ENCODE results near the gene HIVEP3.

Gene HIVEP3

GRCh38 chr1:41539418-41539805, 379.3 kb downstream of the HIVEP3 start:
- no peak for DNase-seq

GRCh38 chr1:41538741-41539417, 379.8 kb downstream of the HIVEP3 start:
- DNase-seq: no peak

- no peak for DNase-seq
Observed at GRCh38 chr1:41537788-41538351, 380.9 kb downstream of the HIVEP3 start.

- DNase-seq: no peak
Observed at GRCh38 chr1:41537251-41537650, 381.5 kb downstream of the HIVEP3 start.

- DNase-seq: no peak
Observed at GRCh38 chr1:41536361-41536802, 382.3 kb downstream of the HIVEP3 start.

- no peak for DNase-seq
Observed at GRCh38 chr1:41535716-41536115, 383.0 kb downstream of the HIVEP3 start.

GRCh38 chr1:41535276-41535675, 383.4 kb downstream of the HIVEP3 start:
- DNase-seq: no peak

- no peak for DNase-seq
Observed at GRCh38 chr1:41534181-41535076, 384.3 kb downstream of the HIVEP3 start.

- DNase-seq: no peak
Observed at GRCh38 chr1:41533731-41534080, 385.0 kb downstream of the HIVEP3 start.

GRCh38 chr1:41533016-41533730, 385.5 kb downstream of the HIVEP3 start:
- DNase-seq: no peak

- no peak for DNase-seq
Observed at GRCh38 chr1:41532206-41532975, 386.3 kb downstream of the HIVEP3 start.

- no peak for DNase-seq
Observed at GRCh38 chr1:41530411-41530810, 388.3 kb downstream of the HIVEP3 start.

- no peak for DNase-seq
Observed at GRCh38 chr1:41529621-41530395, 388.9 kb downstream of the HIVEP3 start.

- DNase-seq: no peak
Observed at GRCh38 chr1:41528726-41529605, 389.8 kb downstream of the HIVEP3 start.

GRCh38 chr1:41528106-41528505, 390.6 kb downstream of the HIVEP3 start:
- DNase-seq: no peak

GRCh38 chr1:41526956-41527561, 391.7 kb downstream of the HIVEP3 start:
- no peak for DNase-seq

- DNase-seq: no peak
Observed at GRCh38 chr1:41525891-41526587, 392.7 kb downstream of the HIVEP3 start.

- no peak for DNase-seq
Observed at GRCh38 chr1:41524676-41525675, 393.7 kb downstream of the HIVEP3 start.
